ENCODE measurements around the gene FLNB. TPM values are rescaled to one million over a fixed set of nuclear protein-coding genes. Genes with fewer than 3 reads are reported as not detected.

FLNB gene
- total and polyA plus RNA-seq, 2 of the 13 experiments (the other 11 are each of a cell fraction or from before 2014, with no cell fraction given) = 106 to 130 TPM

DNA sequence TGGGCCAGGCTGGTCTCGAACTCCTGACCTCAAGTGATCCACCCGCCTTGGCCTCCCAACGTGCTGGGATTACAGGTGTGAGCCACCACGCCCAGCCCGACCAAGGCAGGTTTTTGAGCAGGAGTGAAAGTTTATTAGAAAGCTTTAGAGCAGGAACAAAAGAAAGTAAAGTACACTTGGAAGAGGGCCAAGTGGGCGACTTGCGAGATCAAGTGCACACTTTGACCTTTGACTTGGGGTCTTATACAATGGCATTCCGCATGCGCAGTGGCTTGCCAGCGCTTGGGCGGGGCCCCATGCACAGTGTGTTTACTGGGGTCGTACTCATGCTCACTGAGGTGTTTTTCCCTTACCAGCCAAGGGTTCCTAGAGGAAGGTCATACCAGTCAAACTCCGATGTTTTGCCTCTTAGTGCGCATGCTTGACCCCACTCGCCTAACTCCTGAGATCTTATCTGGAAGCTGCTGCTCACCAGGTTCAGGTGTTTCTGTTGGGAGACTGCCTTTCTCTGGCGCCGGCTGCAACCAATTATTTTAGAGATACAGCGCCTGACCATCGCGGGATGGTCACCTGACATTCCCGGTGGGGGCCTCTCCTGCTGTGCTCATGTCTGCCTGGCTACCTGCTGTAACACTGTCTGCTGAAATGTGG is 46.9 kb upstream of the FLNB start (continued):
- TF ChIP-seq, protein P1, sequence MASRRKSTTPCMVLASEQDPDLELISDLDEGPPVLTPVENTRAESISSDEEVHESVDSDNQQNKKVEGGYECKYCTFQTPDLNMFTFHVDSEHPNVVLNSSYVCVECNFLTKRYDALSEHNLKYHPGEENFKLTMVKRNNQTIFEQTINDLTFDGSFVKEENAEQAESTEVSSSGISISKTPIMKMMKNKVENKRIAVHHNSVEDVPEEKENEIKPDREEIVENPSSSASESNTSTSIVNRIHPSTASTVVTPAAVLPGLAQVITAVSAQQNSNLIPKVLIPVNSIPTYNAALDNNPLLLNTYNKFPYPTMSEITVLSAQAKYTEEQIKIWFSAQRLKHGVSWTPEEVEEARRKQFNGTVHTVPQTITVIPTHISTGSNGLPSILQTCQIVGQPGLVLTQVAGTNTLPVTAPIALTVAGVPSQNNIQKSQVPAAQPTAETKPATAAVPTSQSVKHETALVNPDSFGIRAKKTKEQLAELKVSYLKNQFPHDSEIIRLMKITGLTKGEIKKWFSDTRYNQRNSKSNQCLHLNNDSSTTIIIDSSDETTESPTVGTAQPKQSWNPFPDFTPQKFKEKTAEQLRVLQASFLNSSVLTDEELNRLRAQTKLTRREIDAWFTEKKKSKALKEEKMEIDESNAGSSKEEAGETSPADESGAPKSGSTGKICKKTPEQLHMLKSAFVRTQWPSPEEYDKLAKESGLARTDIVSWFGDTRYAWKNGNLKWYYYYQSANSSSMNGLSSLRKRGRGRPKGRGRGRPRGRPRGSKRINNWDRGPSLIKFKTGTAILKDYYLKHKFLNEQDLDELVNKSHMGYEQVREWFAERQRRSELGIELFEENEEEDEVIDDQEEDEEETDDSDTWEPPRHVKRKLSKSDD (CRISPR knock-in tag; IDR thresholded peaks at IDR 0.05; ENCODE audit: low read depth) = no peak
- peak; percentile 69; the same call in 1 of the 2 replicates for TF ChIP-seq CREM (IDR thresholded peaks at IDR 0.05)
- no peak for TF ChIP-seq CREM (CRISPR knock-in tag; IDR thresholded peaks at IDR 0.05)
- TF ChIP-seq, protein P2, sequence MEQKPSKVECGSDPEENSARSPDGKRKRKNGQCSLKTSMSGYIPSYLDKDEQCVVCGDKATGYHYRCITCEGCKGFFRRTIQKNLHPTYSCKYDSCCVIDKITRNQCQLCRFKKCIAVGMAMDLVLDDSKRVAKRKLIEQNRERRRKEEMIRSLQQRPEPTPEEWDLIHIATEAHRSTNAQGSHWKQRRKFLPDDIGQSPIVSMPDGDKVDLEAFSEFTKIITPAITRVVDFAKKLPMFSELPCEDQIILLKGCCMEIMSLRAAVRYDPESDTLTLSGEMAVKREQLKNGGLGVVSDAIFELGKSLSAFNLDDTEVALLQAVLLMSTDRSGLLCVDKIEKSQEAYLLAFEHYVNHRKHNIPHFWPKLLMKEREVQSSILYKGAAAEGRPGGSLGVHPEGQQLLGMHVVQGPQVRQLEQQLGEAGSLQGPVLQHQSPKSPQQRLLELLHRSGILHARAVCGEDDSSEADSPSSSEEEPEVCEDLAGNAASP (CRISPR knock-in tag; IDR thresholded peaks at IDR 0.05; ENCODE audit: borderline replicate concordance) = peak; percentile 92
- TF ChIP-seq FOXA1 (IDR thresholded peaks at IDR 0.05) = no peak
- TF ChIP-seq FOXA1 (CRISPR knock-in tag; IDR thresholded peaks at IDR 0.05) = peak; percentile 65; the same call in 1 of the 2 replicates
- TF ChIP-seq ZNF136 (CRISPR knock-in tag; IDR thresholded peaks at IDR 0.05; ENCODE audit: low read depth) = peak; percentile 78; the same call in 1 of the 2 replicates
- peak; percentile 65; the same call in 1 of the 2 replicates for TF ChIP-seq ZNF205 (CRISPR knock-in tag; IDR thresholded peaks at IDR 0.05)
- 0 out of 2 replicates have a peak, but pooled peaks have one; percentile 50 for TF ChIP-seq ZNF607 (CRISPR knock-in tag; IDR thresholded peaks at IDR 0.05; ENCODE audit: borderline replicate concordance)
- TF ChIP-seq ZNF460 (CRISPR knock-in tag; IDR thresholded peaks at IDR 0.05; ENCODE audit: borderline replicate concordance) = peak; percentile 100
- no peak for TF ChIP-seq HES4 (CRISPR knock-in tag; IDR thresholded peaks at IDR 0.05; ENCODE audit: borderline replicate concordance)
- TF ChIP-seq ZNF605 (CRISPR knock-in tag; IDR thresholded peaks at IDR 0.05) = peak; percentile 82
- TF ChIP-seq, protein P3, sequence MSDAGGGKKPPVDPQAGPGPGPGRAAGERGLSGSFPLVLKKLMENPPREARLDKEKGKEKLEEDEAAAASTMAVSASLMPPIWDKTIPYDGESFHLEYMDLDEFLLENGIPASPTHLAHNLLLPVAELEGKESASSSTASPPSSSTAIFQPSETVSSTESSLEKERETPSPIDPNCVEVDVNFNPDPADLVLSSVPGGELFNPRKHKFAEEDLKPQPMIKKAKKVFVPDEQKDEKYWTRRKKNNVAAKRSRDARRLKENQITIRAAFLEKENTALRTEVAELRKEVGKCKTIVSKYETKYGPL (CRISPR knock-in tag; IDR thresholded peaks at IDR 0.05) = peak; percentile 95
- TF ChIP-seq ZNF30 (CRISPR knock-in tag; IDR thresholded peaks at IDR 0.05) = no peak
- peak; percentile 76 for TF ChIP-seq KDM6A (CRISPR knock-in tag; IDR thresholded peaks at IDR 0.05; ENCODE audit: low read depth)
- 0 out of 2 replicates have a peak, but pooled peaks have one; percentile 68 for TF ChIP-seq ZNF619 (CRISPR knock-in tag; IDR thresholded peaks at IDR 0.05)
- peak; percentile 39; the same call in 1 of the 2 replicates for TF ChIP-seq SPEN (CRISPR knock-in tag; IDR thresholded peaks at IDR 0.05; ENCODE audit: low read depth)
- TF ChIP-seq, protein P4, sequence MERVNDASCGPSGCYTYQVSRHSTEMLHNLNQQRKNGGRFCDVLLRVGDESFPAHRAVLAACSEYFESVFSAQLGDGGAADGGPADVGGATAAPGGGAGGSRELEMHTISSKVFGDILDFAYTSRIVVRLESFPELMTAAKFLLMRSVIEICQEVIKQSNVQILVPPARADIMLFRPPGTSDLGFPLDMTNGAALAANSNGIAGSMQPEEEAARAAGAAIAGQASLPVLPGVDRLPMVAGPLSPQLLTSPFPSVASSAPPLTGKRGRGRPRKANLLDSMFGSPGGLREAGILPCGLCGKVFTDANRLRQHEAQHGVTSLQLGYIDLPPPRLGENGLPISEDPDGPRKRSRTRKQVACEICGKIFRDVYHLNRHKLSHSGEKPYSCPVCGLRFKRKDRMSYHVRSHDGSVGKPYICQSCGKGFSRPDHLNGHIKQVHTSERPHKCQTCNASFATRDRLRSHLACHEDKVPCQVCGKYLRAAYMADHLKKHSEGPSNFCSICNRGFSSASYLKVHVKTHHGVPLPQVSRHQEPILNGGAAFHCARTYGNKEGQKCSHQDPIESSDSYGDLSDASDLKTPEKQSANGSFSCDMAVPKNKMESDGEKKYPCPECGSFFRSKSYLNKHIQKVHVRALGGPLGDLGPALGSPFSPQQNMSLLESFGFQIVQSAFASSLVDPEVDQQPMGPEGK (CRISPR knock-in tag; IDR thresholded peaks at IDR 0.05) = peak; percentile 45; the same call in 1 of the 2 replicates
- TF ChIP-seq SRSF1 (optimal IDR thresholded peaks at IDR 0.05; ENCODE audit: low read depth, low read length) = no peak
- peak; percentile 71; the same call in 1 of the 2 replicates for TF ChIP-seq ZNF274 (CRISPR knock-in tag; IDR thresholded peaks at IDR 0.05)
- TF ChIP-seq, protein P5, sequence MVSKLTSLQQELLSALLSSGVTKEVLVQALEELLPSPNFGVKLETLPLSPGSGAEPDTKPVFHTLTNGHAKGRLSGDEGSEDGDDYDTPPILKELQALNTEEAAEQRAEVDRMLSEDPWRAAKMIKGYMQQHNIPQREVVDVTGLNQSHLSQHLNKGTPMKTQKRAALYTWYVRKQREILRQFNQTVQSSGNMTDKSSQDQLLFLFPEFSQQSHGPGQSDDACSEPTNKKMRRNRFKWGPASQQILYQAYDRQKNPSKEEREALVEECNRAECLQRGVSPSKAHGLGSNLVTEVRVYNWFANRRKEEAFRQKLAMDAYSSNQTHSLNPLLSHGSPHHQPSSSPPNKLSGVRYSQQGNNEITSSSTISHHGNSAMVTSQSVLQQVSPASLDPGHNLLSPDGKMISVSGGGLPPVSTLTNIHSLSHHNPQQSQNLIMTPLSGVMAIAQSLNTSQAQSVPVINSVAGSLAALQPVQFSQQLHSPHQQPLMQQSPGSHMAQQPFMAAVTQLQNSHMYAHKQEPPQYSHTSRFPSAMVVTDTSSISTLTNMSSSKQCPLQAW (CRISPR knock-in tag; IDR thresholded peaks at IDR 0.05) = peak; percentile 53
